H9 (cell line): ENCODE results near the gene TRAF5. TPM values are rescaled to one million over a fixed set of nuclear protein-coding genes. Genes with fewer than 3 reads are reported as not detected.

Source experiments
- DNase-seq: peaks from one replicate; pipeline ENCODE4 v3.0.0-alpha.2; 2017
- H2AFZ ChIP-seq: one replicate; pipeline ENCODE4 v1.6.1; 2013; ENCODE audit warnings: mild to moderate bottlenecking, low read length, control low read depth, moderate library complexity
- H2AK5ac ChIP-seq: 2 replicates; pipeline ENCODE4 v1.6.1; 2013; ENCODE audit warnings: low read length, control low read depth, mixed read lengths; ENCODE audit not compliant: insufficient read length
- H2BK120ac ChIP-seq: one replicate; pipeline ENCODE4 v1.6.1; 2013; ENCODE audit warnings: low read depth, mild to moderate bottlenecking, low read length, control low read depth, inconsistent platforms; ENCODE audit not compliant: poor library complexity, severe bottlenecking
- H2BK12ac ChIP-seq: 2 replicates; pipeline ENCODE4 v1.6.1; 2013; ENCODE audit warnings: low read length, control low read depth, mixed read lengths, low read depth; ENCODE audit not compliant: insufficient read length
- H2BK15ac ChIP-seq: 2 replicates; pipeline ENCODE4 v1.6.1; 2013; ENCODE audit warnings: low read depth, low read length, control low read depth
- H2BK20ac ChIP-seq: one replicate; pipeline ENCODE4 v1.6.1; 2013; ENCODE audit warnings: low read depth, mild to moderate bottlenecking, low read length, control low read depth, inconsistent platforms; ENCODE audit not compliant: poor library complexity, severe bottlenecking
- H2BK5ac ChIP-seq: 2 replicates; pipeline ENCODE4 v1.6.1; 2013; ENCODE audit warnings: low read length, control low read depth, mixed read lengths; ENCODE audit not compliant: insufficient read length
- H3K14ac ChIP-seq: 2 replicates; pipeline ENCODE4 v1.6.1; 2013; ENCODE audit warnings: low read length, control low read depth; ENCODE audit not compliant: insufficient read depth
- H3K18ac ChIP-seq: 2 replicates; pipeline ENCODE4 v1.6.1; 2013; ENCODE audit warnings: low read depth, mild to moderate bottlenecking, mixed read lengths, low read length, control low read depth; ENCODE audit not compliant: insufficient read length
- H3K23ac ChIP-seq: 2 replicates; pipeline ENCODE4 v1.6.1; 2013; ENCODE audit warnings: low read length, control low read depth, mixed read lengths, low read depth; ENCODE audit not compliant: insufficient read length
- H3K23me2 ChIP-seq: 2 replicates; pipeline ENCODE4 v1.6.1; 2013; ENCODE audit warnings: low read depth, mild to moderate bottlenecking, mixed read lengths, low read length, control low read depth; ENCODE audit not compliant: insufficient read length, poor library complexity, severe bottlenecking
- H3K27ac ChIP-seq: 2 replicates; pipeline ENCODE4 v1.5.1; 2013; ENCODE audit warnings: low read length, control low read depth, mixed read lengths, low read depth; ENCODE audit not compliant: insufficient read length
- H3K27me3 ChIP-seq: 2 replicates; pipeline ENCODE4 v1.6.1; 2013; ENCODE audit warnings: low read length, control low read depth, inconsistent platforms; ENCODE audit not compliant: insufficient read depth
- H3K4ac ChIP-seq: 2 replicates; pipeline ENCODE4 v1.6.1; 2013; ENCODE audit warnings: low read depth, mild to moderate bottlenecking, control low read depth, inconsistent platforms, low read length, moderate library complexity
- H3K4me1 ChIP-seq: 2 replicates; pipeline ENCODE4 v1.6.1; 2013; ENCODE audit warnings: low read length, control low read depth, inconsistent platforms; ENCODE audit not compliant: insufficient read depth
- H3K4me2 ChIP-seq: 2 replicates; pipeline ENCODE4 v1.6.1; 2013; ENCODE audit warnings: low read length, control low read depth, mixed read lengths; ENCODE audit not compliant: insufficient read length, insufficient read depth
- H3K56ac ChIP-seq: 2 replicates; pipeline ENCODE4 v1.6.1; 2013; ENCODE audit warnings: low read depth, mild to moderate bottlenecking, mixed read lengths, low read length, control low read depth; ENCODE audit not compliant: insufficient read length
- H3K79me1 ChIP-seq: 2 replicates; pipeline ENCODE4 v1.6.1; 2013; ENCODE audit warnings: low read depth, mild to moderate bottlenecking, moderate library complexity, low read length, control low read depth, inconsistent platforms; ENCODE audit not compliant: insufficient read depth, poor library complexity, severe bottlenecking
- H3K79me2 ChIP-seq: 2 replicates; pipeline ENCODE4 v1.6.1; 2013; ENCODE audit warnings: low read length, control low read depth, inconsistent platforms; ENCODE audit not compliant: insufficient read depth
- H3K9ac ChIP-seq: 2 replicates; pipeline ENCODE4 v1.6.1; 2013; ENCODE audit warnings: low read length, control low read depth, mixed read lengths; ENCODE audit not compliant: insufficient read length; ENCODE audit errors: extremely low read depth
- H3K9me3 ChIP-seq: one replicate; pipeline ENCODE4 v1.6.1; 2013; ENCODE audit warnings: low read depth, low read length, inconsistent platforms; ENCODE audit not compliant: control insufficient read depth
- H3T11ph ChIP-seq: one replicate; pipeline ENCODE4 v1.6.1; 2013; ENCODE audit warnings: mild to moderate bottlenecking, low read length, control low read depth, inconsistent platforms
- H4K20me1 ChIP-seq: one replicate; pipeline ENCODE4 v1.6.1; 2013; ENCODE audit not compliant: control insufficient read depth, insufficient read length, insufficient read depth
- H4K5ac ChIP-seq: 2 replicates; pipeline ENCODE4 v1.6.1; 2013; ENCODE audit warnings: low read depth, mild to moderate bottlenecking, mixed read lengths, low read length, control low read depth; ENCODE audit not compliant: insufficient read length
- H4K8ac ChIP-seq: replicated peaks from 2 replicates; pipeline ENCODE4 v1.6.1; 2013; ENCODE audit warnings: low read length, control low read depth, mixed read lengths, low read depth; ENCODE audit not compliant: insufficient read length
- H4K91ac ChIP-seq: 2 replicates; pipeline ENCODE4 v1.6.1; 2013; ENCODE audit warnings: low read depth, mild to moderate bottlenecking, moderate library complexity, mixed read lengths, low read length, control low read depth; ENCODE audit not compliant: insufficient read length
- H3K27ac Mint-ChIP-seq, 3 experiments: 2 replicates in 2 of 3; 3 replicates in 1 of 3; pipeline ENCODE4 v1.8.0; 2020 to 2021; ENCODE audit warnings: mixed read lengths in 3 of 3, mild to moderate bottlenecking in 1 of 3, moderate library complexity in 1 of 3
- H3K27me3 Mint-ChIP-seq: 2 replicates; pipeline ENCODE4 v1.8.0; 2021; ENCODE audit warnings: low read depth, mild to moderate bottlenecking, moderate library complexity, mixed read lengths
- H3K36me3 Mint-ChIP-seq, 3 experiments: 2 replicates in 2 of 3; 3 replicates in 1 of 3; pipeline ENCODE4 v1.8.0; 2020 to 2021; ENCODE audit warnings: low read depth in 3 of 3, mixed read lengths in 3 of 3; ENCODE audit not compliant: insufficient read depth in 1 of 3
- H3K4me1 Mint-ChIP-seq, 2 experiments: 2 replicates each; pipeline ENCODE4 v1.8.0; 2020; ENCODE audit warnings: mixed read lengths in 2 of 2
- H3K4me3 Mint-ChIP-seq, 2 experiments: 2 replicates in 1 of 2; 3 replicates in 1 of 2; pipeline ENCODE4 v1.8.0; 2020 to 2021; ENCODE audit warnings: mild to moderate bottlenecking in 2 of 2, mixed read lengths in 2 of 2, moderate library complexity in 1 of 2
- H3K9me3 Mint-ChIP-seq, 2 experiments: 2 replicates in 1 of 2; 3 replicates in 1 of 2; pipeline ENCODE4 v1.8.0; 2020; ENCODE audit warnings: mild to moderate bottlenecking in 2 of 2, mixed read lengths in 2 of 2, moderate library complexity in 1 of 2
- total RNA-seq: library from RNA; stranded (reverse); gene quantifications from 2 replicates; pipeline ENCODE4 v1.2.1, GENCODE V29; 2021
- TF ChIP-seq, protein P1 (sequence below): fragments of 200-600 bp; sonication (generic); conservative IDR thresholded peaks from 3 replicates; pipeline ENCODE4 v1.8.0; 2021; ENCODE audit warnings: antibody characterized with exemption, mild to moderate bottlenecking

TRAF5 gene
- total RNA-seq, 1 experiment from 2014 or later, result 19.1 TPM

DNA sequence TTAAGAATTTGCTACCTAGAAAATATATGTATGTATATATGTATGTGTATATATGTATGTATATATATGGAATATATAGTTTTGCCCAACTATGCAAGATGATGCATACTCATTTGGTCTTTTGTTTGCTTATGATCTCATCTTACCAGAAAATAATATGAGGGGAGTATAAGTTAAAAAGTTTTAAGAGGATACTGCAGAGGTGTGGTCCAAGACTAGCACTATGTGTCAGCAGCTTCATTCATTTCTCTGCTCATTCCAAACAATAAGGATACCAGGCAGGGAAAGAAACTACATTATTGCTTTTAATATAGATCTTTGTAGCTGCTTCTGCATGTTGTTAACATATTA lies 44.6 kb upstream of the TRAF5 start:
- Histone ChIP-seq H3K56ac (no peak overlapping the region), H3K27ac (no peak overlapping the region), H2BK12ac (no peak overlapping the region), H3K9me3 (no peaks in the 10 kb centered on the region), H3K9ac (no peak overlapping the region), H2BK120ac (no peak overlapping the region), H3K4me1 (no peaks in the 10 kb centered on the region), H4K5ac (no peak overlapping the region), H2AK5ac (no peak overlapping the region), H3T11ph (no peak overlapping the region), H2BK20ac (no peak overlapping the region), H2BK15ac (no peak overlapping the region), H4K8ac (no peak overlapping the region), H3K27me3 (no peaks in the 10 kb centered on the region), H3K18ac (no peak overlapping the region), H3K4me2 (no peak overlapping the region), H3K23ac (no peak overlapping the region), H3K23me2 (no peaks in the 10 kb centered on the region), H3K14ac (no peak overlapping the region), H3K79me1 (no peaks in the 10 kb centered on the region), H3K79me2 (no peaks in the 10 kb centered on the region), H4K91ac (no peak overlapping the region), H2AFZ (no peak overlapping the region), H4K20me1 (no peaks in the 10 kb centered on the region), H3K4ac (no peak overlapping the region), H2BK5ac (no peak overlapping the region)
- Mint-ChIP-seq H3K4me1 (no peaks in the 10 kb centered on the region), H3K27ac (no peak overlapping the region), H3K9me3 (no peaks in the 10 kb centered on the region), H3K27me3 (no peaks in the 10 kb centered on the region), H3K36me3 (peaks cover 4 to 28% (median 17%) of the 10 kb centered on the region in 3 experiments; a peak in 6 of 7 replicates), H3K4me3 (no peak overlapping the region)
- DNase-seq, result no peak
- TF ChIP-seq, protein P1, sequence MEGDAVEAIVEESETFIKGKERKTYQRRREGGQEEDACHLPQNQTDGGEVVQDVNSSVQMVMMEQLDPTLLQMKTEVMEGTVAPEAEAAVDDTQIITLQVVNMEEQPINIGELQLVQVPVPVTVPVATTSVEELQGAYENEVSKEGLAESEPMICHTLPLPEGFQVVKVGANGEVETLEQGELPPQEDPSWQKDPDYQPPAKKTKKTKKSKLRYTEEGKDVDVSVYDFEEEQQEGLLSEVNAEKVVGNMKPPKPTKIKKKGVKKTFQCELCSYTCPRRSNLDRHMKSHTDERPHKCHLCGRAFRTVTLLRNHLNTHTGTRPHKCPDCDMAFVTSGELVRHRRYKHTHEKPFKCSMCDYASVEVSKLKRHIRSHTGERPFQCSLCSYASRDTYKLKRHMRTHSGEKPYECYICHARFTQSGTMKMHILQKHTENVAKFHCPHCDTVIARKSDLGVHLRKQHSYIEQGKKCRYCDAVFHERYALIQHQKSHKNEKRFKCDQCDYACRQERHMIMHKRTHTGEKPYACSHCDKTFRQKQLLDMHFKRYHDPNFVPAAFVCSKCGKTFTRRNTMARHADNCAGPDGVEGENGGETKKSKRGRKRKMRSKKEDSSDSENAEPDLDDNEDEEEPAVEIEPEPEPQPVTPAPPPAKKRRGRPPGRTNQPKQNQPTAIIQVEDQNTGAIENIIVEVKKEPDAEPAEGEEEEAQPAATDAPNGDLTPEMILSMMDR, result no peak
